Mesenchymal stem cell (in vitro differentiated cells and primary cell): ENCODE data around the gene RTKN.
"Not testable (repeated sequence)": the region's sequence is repeated elsewhere in the genome, so short reads cannot be mapped to it uniquely, and the experiment has no call there.

Source experiments
- DNase-seq: peaks from one replicate; pipeline ENCODE4 v3.0.0-alpha.2; 2013
- H2AFZ ChIP-seq: one replicate; pipeline ENCODE4 v1.6.1; 2013; ENCODE audit warnings: low read depth, mild to moderate bottlenecking, control low read depth, inconsistent platforms, low read length, moderate library complexity
- H2AK5ac ChIP-seq: 2 replicates; pipeline ENCODE4 v1.6.1; 2013; ENCODE audit warnings: low read length, moderate library complexity, mild to moderate bottlenecking, inconsistent platforms; ENCODE audit not compliant: severe bottlenecking
- H2BK120ac ChIP-seq: one replicate; pipeline ENCODE4 v1.6.1; 2013; ENCODE audit warnings: low read depth, mild to moderate bottlenecking, inconsistent platforms, low read length, moderate library complexity
- H2BK12ac ChIP-seq, 2 experiments: one replicate each; pipeline ENCODE4 v1.6.1; 2013; ENCODE audit warnings: inconsistent platforms in 2 of 2, low read length in 2 of 2, mild to moderate bottlenecking in 2 of 2, moderate library complexity in 2 of 2, control low read depth in 1 of 2
- H2BK15ac ChIP-seq: one replicate; pipeline ENCODE4 v1.6.1; 2013; ENCODE audit warnings: mild to moderate bottlenecking, low read depth, inconsistent platforms; ENCODE audit not compliant: poor library complexity, severe bottlenecking
- H2BK5ac ChIP-seq: 2 replicates; pipeline ENCODE4 v1.6.1; 2013; ENCODE audit warnings: low read depth, mild to moderate bottlenecking, low read length, control low read depth, inconsistent platforms; ENCODE audit not compliant: poor library complexity, severe bottlenecking
- H3K14ac ChIP-seq, 2 experiments: one replicate each; pipeline ENCODE4 v1.6.1; 2013; ENCODE audit warnings: inconsistent platforms in 2 of 2, low read length in 2 of 2, control low read depth in 1 of 2, mild to moderate bottlenecking in 1 of 2, moderate library complexity in 1 of 2
- H3K18ac ChIP-seq, 2 experiments: one replicate each; pipeline ENCODE4 v1.6.1; 2013; ENCODE audit warnings: inconsistent platforms in 2 of 2, low read length in 2 of 2, control low read depth in 1 of 2, low read depth in 1 of 2, mild to moderate bottlenecking in 1 of 2
- H3K23ac ChIP-seq, 2 experiments: one replicate each; pipeline ENCODE4 v1.6.1; 2013; ENCODE audit warnings: inconsistent platforms in 2 of 2, low read length in 2 of 2, mild to moderate bottlenecking in 2 of 2, moderate library complexity in 2 of 2, control low read depth in 1 of 2
- H3K27ac ChIP-seq: 2 replicates; pipeline ENCODE4 v1.5.1; 2013; ENCODE audit warnings: mild to moderate bottlenecking, moderate library complexity, low read length, control low read depth, inconsistent platforms; ENCODE audit not compliant: poor library complexity, severe bottlenecking
- H3K27me3 ChIP-seq, 2 experiments: 2 replicates each; pipeline versions ENCODE4 v1.6.1 to v1.7.0; 2013; ENCODE audit warnings: low read length in 2 of 2, mild to moderate bottlenecking in 2 of 2, moderate library complexity in 2 of 2, control low read depth in 1 of 2, inconsistent platforms in 1 of 2; ENCODE audit not compliant: control insufficient read depth in 1 of 2, insufficient read depth in 1 of 2
- H3K36me3 ChIP-seq, 2 experiments: 2 replicates each; pipeline versions ENCODE4 v1.6.1 to v1.7.0; 2013; ENCODE audit warnings: low read length in 2 of 2, control low read depth in 1 of 2, inconsistent platforms in 1 of 2, low read depth in 1 of 2, mild to moderate bottlenecking in 1 of 2; ENCODE audit not compliant: insufficient read depth in 2 of 2, control insufficient read depth in 1 of 2
- H3K4ac ChIP-seq, 2 experiments: one replicate each; pipeline ENCODE4 v1.6.1; 2013; ENCODE audit warnings: inconsistent platforms in 2 of 2, low read length in 2 of 2, mild to moderate bottlenecking in 2 of 2, moderate library complexity in 2 of 2, control low read depth in 1 of 2, low read depth in 1 of 2
- H3K4me1 ChIP-seq: 2 replicates; pipeline ENCODE4 v1.6.1; 2013; ENCODE audit warnings: low read depth, low read length, control low read depth; ENCODE audit not compliant: control insufficient read depth, insufficient read depth
- H3K4me2 ChIP-seq: 2 replicates; pipeline ENCODE4 v1.6.1; 2013; ENCODE audit warnings: low read length, mild to moderate bottlenecking, inconsistent platforms; ENCODE audit not compliant: poor library complexity, severe bottlenecking
- H3K4me3 ChIP-seq, 2 experiments: 2 replicates each; pipeline versions ENCODE4 v1.5.1 to v1.7.0; 2013; ENCODE audit warnings: low read length in 2 of 2, mild to moderate bottlenecking in 2 of 2, control low read depth in 1 of 2, low read depth in 1 of 2; ENCODE audit not compliant: insufficient read depth in 1 of 2
- H3K79me1 ChIP-seq: replicated peaks from 2 replicates; pipeline ENCODE4 v1.6.1; 2013; ENCODE audit warnings: mild to moderate bottlenecking, control low read depth, low read length, inconsistent platforms; ENCODE audit not compliant: poor library complexity, severe bottlenecking
- H3K9ac ChIP-seq: 2 replicates; pipeline ENCODE4 v1.7.0; 2013; ENCODE audit warnings: mild to moderate bottlenecking, low read length, moderate library complexity
- H3K9me3 ChIP-seq: 2 replicates; pipeline ENCODE4 v1.7.0; 2013; ENCODE audit warnings: mild to moderate bottlenecking, low read length; ENCODE audit not compliant: control insufficient read depth
- H4K8ac ChIP-seq: one replicate; pipeline ENCODE4 v1.6.1; 2013; ENCODE audit warnings: inconsistent platforms, mild to moderate bottlenecking, low read length, moderate library complexity
- H4K91ac ChIP-seq: one replicate; pipeline ENCODE4 v1.6.1; 2013; ENCODE audit warnings: mild to moderate bottlenecking, low read length, inconsistent platforms
- WGBS: methylation state at CpG from one replicate; pipeline ENCODE4 v1.1.7; 2013; ENCODE audit warnings: mixed read lengths; 5-methylcytosine and 5-hydroxymethylcytosine counted together

Gene RTKN

GRCh38 chr2:74460187-74460586 is 18.4 kb upstream of the RTKN start:
- not testable (repeated sequence) for H2BK12ac ChIP-seq, H2BK15ac ChIP-seq, DNase-seq, H3K14ac ChIP-seq, H3K4me2 ChIP-seq, H3K9me3 ChIP-seq, H3K23ac ChIP-seq, H2BK5ac ChIP-seq, H2AK5ac ChIP-seq, H2BK120ac ChIP-seq, H3K18ac ChIP-seq, H4K8ac ChIP-seq, H3K27ac ChIP-seq, H4K91ac ChIP-seq, H3K4me3 ChIP-seq, H3K9ac ChIP-seq, H2AFZ ChIP-seq, H3K27me3 ChIP-seq
- H3K79me1 ChIP-seq = peaks cover 43% of the 10 kb centered on the region
- peak overlapping the region in 1 of 2 experiments; percentile 9 for H3K4ac ChIP-seq
- H3K36me3 ChIP-seq = peaks cover 27 to 36% of the 10 kb centered on the region in 2 experiments
- WGBS = 95% methylated on average over 10 of the region's 10 CpGs
- H3K4me1 ChIP-seq = peaks cover 13% of the 10 kb centered on the region

- H3K9ac ChIP-seq = peak overlapping the region; percentile 96
Observed at GRCh38 chr2:74459503-74460118, 17.9 kb upstream of the RTKN start.

GRCh38 chr2:74458938-74459363 is 17.2 kb upstream of the RTKN start:
- no peaks in the 10 kb centered on the region for H3K9me3 ChIP-seq
- H3K4ac ChIP-seq = peak overlapping the region; percentile 64 to 94
- H3K27ac ChIP-seq = peak overlapping the region; percentile 55
- H3K27me3 ChIP-seq = no peaks in the 10 kb centered on the region
- H2BK15ac ChIP-seq = no peak overlapping the region
- DNase-seq = peak; percentile 46
- H2BK12ac ChIP-seq = peak overlapping the region in 1 of 2 experiments; percentile 10
- peaks cover 43% of the 10 kb centered on the region for H3K79me1 ChIP-seq
- H3K36me3 ChIP-seq = peaks cover 27 to 36% of the 10 kb centered on the region in 2 experiments
- H4K8ac ChIP-seq = peak overlapping the region; percentile 16
- H4K91ac ChIP-seq = peak overlapping the region; percentile 88
- no peak overlapping the region for H2BK5ac ChIP-seq
- H3K9ac ChIP-seq = peak overlapping the region; percentile 96
- H3K23ac ChIP-seq = peak overlapping the region in 1 of 2 experiments; percentile 35
- peak overlapping the region in 1 of 2 experiments; percentile 53 for H3K14ac ChIP-seq
- H2AK5ac ChIP-seq = peak overlapping the region; percentile 90
- H3K18ac ChIP-seq = peak overlapping the region; percentile 67 to 76
- WGBS = 0% methylated on average over 4 of the region's 10 CpGs
- H2BK120ac ChIP-seq = no peak overlapping the region
- H2AFZ ChIP-seq = no peak overlapping the region
- peaks cover 13% of the 10 kb centered on the region for H3K4me1 ChIP-seq
- H3K4me2 ChIP-seq = peak overlapping the region; percentile 57
- H3K4me3 ChIP-seq = peak overlapping the region; percentile 72 to 99

More at GRCh38 chr2:74459503-74460118, 17.9 kb upstream of the RTKN start:
- not testable (repeated sequence) for H3K14ac ChIP-seq, H3K27me3 ChIP-seq, H3K23ac ChIP-seq, H3K18ac ChIP-seq, H3K9me3 ChIP-seq, H3K27ac ChIP-seq, H2BK5ac ChIP-seq, H4K8ac ChIP-seq, H2BK120ac ChIP-seq, H2AFZ ChIP-seq, H2BK15ac ChIP-seq, DNase-seq, H2AK5ac ChIP-seq, H4K91ac ChIP-seq, H2BK12ac ChIP-seq, H3K4ac ChIP-seq
- peak overlapping the region in 1 of 2 experiments; percentile 99 for H3K4me3 ChIP-seq
- peaks cover 27 to 36% of the 10 kb centered on the region in 2 experiments for H3K36me3 ChIP-seq
- peaks cover 43% of the 10 kb centered on the region for H3K79me1 ChIP-seq
- H3K4me2 ChIP-seq = peak overlapping the region; percentile 24
- WGBS = 90% methylated on average over 13 of the region's 13 CpGs
- peaks cover 13% of the 10 kb centered on the region for H3K4me1 ChIP-seq

- Histone ChIP-seq H3K23ac (peak within 1 kb of the TSS in 1 of 2 experiments; percentile 35), H2AK5ac (peak within 1 kb of the TSS; percentile 90), H3K4me3 (peak within 1 kb of the TSS; percentile 72 to 99), H3K79me1 (peaks cover 43% of the 10 kb centered on the region), H3K9ac (peak within 1 kb of the TSS; percentile 96), H2BK12ac (peak within 1 kb of the TSS in 1 of 2 experiments; percentile 10), H3K18ac (peak within 1 kb of the TSS; percentile 70 to 76), H4K8ac (peak within 1 kb of the TSS; percentile 95), H3K4ac (peak within 1 kb of the TSS; percentile 84 to 94), H3K27me3 (no peaks in the 10 kb centered on the region), H3K4me1 (peaks cover 13% of the 10 kb centered on the region), H3K4me2 (peak within 1 kb of the TSS; percentile 87), H2BK15ac (peak within 1 kb of the TSS; percentile 82), H3K27ac (peak within 1 kb of the TSS; percentile 93), H4K91ac (peak within 1 kb of the TSS; percentile 88), H2BK120ac (peak within 1 kb of the TSS; percentile 71), H3K9me3 (no peaks in the 10 kb centered on the region), H3K14ac (peak within 1 kb of the TSS in 1 of 2 experiments; percentile 53), H3K36me3 (peaks cover 27 to 36% of the 10 kb centered on the region in 2 experiments), H2AFZ (peak within 1 kb of the TSS; percentile 44), H2BK5ac (peak within 1 kb of the TSS; percentile 89)
- WGBS = under 1% methylated on average over 27 of the region's 38 CpGs
- DNase-seq = peak; percentile 100
Observed at GRCh38 chr2:74458132-74458937, 16.6 kb upstream of the RTKN start, which contains the start of gene WBP1. TSS of gene WBP1 (plus strand) at chr2:74458438. CDS start at chr2:74458603, 165 bp downstream.
